Activated CD4-positive, CD25-positive, alpha-beta regulatory T cell (primary cell): ENCODE data around the gene MBNL1.
A peak's percentile ranks its signal among the peaks of the same experiment; 100 is the strongest.

Experiments
- DNase-seq, 4 experiments: peaks; one replicate each; lab custom pipeline; 2025; lab: John Stamatoyannopoulos, UW

MBNL1 gene, protein sequence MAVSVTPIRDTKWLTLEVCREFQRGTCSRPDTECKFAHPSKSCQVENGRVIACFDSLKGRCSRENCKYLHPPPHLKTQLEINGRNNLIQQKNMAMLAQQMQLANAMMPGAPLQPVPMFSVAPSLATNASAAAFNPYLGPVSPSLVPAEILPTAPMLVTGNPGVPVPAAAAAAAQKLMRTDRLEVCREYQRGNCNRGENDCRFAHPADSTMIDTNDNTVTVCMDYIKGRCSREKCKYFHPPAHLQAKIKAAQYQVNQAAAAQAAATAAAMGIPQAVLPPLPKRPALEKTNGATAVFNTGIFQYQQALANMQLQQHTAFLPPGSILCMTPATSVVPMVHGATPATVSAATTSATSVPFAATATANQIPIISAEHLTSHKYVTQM

GRCh38 chr3:152268555-152269055 is at the start of gene MBNL1:
MBNL1 (plus strand) TSS chr3:152268929; CDS start chr3:152300194, 31,265 bp downstream.
- peak; percentile 64 to 80 (median 72) for DNase-seq

DNA sequence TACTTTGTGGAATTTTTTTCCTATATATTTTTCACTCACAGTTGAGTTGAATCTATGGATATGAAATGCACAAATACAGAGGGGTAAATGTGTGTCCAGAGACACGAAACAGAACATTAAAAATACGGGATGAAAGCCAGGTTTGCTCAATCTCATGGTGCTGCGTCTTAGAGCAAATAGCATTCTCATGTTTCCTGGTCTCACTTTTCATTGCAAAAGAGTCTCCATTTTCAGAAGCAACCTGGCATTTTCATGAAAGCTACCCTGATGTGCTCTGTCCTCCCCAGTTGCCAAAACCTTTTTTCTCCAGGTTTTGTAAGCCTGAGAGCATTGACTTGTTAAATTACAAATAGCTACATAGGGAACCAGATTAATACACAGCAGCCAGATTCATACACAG is 49.5 kb upstream of the MBNL1 start:
- DNase-seq, result no peak

GRCh38 chr3:152219769-152220255 is 48.9 kb upstream of the MBNL1 start:
- no peak for DNase-seq

DNA sequence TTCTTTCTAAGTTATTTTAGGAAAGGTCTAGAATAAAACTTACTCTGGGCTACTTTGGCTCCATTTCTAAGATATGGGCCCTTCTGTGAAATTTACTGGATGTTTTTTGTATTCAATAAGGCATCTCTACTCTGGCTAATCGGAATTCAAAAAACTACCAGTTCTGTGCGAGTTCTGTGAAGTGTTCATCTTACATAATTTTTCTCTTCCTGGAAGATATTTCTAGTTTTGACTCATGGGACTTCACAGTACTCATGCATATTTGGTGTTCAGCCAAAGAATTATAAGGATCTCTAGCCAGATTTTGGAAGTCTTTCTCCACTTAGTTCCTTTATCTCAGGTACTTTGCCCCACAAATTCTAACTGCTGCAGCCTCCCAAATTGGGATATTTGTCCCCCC is 46.4 kb upstream of the MBNL1 start:
- DNase-seq, result no peak

- DNase-seq, result no peak
These were observed 43.5 kb upstream of the MBNL1 start for GRCh38 chr3:152225201-152225600.

DNA sequence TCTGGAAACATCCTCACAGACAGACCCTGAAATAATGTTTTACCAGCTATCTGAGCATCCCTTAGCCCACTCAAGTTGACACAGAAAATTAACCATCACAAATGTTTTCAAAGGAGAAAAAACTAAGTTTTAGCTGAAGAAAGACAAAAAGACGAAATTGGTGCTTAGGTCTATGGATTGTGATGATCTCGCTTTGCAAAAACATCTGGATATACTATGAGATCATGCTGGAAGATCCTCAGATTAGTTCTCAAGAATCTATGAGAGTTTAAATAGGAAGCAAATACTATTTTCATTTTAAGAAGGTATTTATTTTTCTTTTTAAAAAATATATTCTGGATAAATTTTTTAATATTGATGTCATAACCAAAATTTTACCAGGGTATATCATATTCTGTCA is 42.6 kb upstream of the MBNL1 start:
- no peak for DNase-seq

- no peak for DNase-seq
These were observed 41.7 kb upstream of the MBNL1 start for GRCh38 chr3:152227027-152227426.

GRCh38 chr3:152229692-152230091 is 39.0 kb upstream of the MBNL1 start:
- DNase-seq, result no peak

DNA sequence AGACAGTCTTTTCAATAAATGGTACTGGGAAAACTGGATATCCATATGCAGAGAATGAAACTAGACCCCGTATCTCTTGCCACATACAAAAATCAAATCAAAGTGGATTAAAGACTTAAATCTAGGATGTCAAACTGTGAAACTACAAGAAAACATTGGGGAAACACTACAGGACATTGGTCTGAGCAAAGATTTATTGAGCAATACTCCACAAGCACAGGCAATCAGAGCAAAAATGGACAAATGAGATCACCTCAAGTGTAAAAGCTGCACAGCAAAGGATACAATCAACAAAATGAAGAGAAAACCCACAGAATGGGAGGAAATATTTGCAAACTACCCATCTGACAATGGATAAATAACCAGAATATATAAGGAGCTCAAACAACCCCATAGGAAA is 38.4 kb upstream of the MBNL1 start:
- no peak for DNase-seq

- DNase-seq, result no peak
These were observed 36.7 kb upstream of the MBNL1 start for GRCh38 chr3:152232001-152232400.

GRCh38 chr3:152232679-152233078 is 36.0 kb upstream of the MBNL1 start:
- no peak for DNase-seq

- DNase-seq, result no peak
These were observed 33.9 kb upstream of the MBNL1 start for GRCh38 chr3:152234657-152235375.

DNA sequence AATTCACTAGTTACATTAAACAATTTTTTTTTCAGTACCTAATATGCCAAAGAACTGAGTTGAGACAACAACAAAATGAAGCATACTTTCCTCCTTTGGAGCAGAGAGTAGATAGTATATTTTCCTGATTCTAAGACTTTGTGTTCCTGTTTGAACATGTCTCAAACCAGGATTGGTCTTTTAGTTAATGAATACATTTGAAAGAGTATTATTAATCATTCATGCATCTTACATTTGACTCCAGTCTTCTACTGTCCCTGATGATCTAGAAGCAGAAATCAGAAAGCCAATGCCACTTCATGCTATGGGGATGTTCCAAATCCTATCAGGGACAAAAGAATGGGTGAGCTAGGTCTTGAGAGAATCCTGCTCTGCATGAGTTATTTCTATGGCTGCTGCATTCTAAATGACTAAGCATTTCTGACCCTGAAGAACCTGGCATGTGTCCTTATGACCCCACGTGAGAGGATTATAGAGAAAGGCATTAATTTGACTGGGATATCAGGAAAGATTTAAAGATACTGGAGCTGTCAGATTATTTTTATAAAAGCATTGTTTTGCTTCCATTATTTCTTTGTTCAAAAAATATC is 32.9 kb upstream of the MBNL1 start:
- DNase-seq, result no peak

GRCh38 chr3:152236716-152237115 is 32.0 kb upstream of the MBNL1 start:
- DNase-seq, result no peak

DNA sequence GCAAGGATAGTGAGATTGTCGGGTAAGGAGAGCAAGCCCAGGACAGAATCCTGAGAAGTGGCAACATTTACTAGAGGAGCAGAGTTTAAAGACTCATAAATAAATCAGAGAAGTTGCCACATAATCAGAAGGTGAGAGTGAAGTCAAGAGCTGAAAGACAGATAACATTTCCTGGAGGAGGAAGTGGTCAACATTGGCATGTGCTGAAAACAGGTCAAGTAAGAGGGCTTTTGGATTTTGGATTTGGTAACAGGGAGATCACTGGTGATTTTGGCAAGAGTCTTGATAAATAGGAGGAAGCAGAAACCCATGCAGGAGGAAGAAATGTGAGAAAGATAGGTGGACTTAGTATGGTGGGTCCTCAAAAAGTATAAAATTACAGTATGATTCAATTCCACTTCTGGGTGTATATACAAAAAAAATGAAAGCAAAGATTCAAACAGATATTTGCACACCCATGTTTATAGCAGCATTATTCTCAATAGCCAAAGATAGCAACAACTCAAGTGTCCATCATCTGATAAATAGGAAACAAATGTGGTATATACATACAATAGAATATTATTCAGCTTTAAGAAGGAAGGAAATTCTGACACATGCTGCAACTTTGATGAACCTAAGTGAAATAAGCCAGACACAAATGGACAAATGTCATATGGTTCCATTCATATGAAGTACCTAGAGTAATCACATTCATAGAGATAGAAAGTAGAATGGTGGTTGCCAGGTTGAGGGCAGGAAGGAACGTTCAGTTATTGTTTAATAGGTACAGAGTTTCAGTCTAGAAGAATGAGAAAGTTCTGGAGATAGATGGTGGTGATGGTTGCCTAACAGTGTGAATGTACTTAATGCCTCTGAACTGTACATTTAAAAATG is 27.3 kb upstream of the MBNL1 start:
- DNase-seq, result no peak

DNA sequence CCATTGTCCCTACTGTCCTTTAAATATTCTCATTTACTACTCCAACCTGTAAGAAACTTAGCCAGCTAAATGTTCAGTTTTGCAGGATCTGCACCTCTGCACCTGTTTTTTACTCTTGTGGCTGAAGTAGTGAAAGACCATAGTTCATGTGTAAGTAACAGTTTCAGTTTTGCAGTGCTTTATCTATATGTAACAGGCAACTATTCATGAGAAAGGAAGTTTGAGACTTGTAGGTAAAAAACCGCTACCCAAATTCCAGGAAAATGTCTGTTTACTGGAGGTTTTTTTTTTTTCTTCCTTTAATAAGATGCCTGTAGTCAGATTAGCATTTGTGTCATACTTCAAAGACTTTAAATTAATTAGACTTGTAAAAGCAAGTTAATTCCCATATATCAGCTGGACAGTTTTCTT is 25.4 kb upstream of the MBNL1 start:
- DNase-seq, result no peak

GRCh38 chr3:152243721-152244516 is 24.8 kb upstream of the MBNL1 start:
- no peak for DNase-seq

- DNase-seq, result no peak
These were observed 24.2 kb upstream of the MBNL1 start for GRCh38 chr3:152244517-152244888.

GRCh38 chr3:152245498-152246170 is 23.1 kb upstream of the MBNL1 start:
- no peak for DNase-seq

DNA sequence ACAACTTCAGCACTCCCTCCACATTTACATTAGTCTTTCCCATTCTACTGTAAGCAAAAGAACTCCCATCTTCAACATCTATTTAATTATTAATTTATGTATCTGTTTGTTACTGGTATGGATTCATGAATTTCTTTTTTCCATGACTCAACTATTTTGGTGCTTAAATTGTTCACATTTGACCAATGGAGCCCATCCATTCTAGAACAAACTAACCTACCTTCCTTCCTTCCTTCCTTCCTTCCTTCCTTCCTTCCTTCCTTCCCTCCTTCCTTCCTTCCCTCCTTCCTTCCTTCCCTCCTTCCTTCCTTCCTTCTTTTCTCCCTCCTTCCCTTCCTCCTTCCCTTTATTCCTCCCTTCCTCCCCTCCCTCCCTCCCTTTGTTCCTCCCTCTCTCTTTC is 16.8 kb upstream of the MBNL1 start:
- DNase-seq, result no peak
